Stimulated activated CD4-positive, alpha-beta T cell treated with anti-CD3 and anti-CD28 coated beads, TNF-alpha, amount 100 ng/mL, for 1 hour (primary cell): Measurements from ENCODE around the gene GNB3.

Source experiments
- DNase-seq, 3 donors: peaks; one replicate each; pipeline ENCODE4 v3.0.0-alpha.2; 2020; ENCODE audit warnings: low read depth in 3 of 3, low spot score in 1 of 3

GNB3 gene

DNA sequence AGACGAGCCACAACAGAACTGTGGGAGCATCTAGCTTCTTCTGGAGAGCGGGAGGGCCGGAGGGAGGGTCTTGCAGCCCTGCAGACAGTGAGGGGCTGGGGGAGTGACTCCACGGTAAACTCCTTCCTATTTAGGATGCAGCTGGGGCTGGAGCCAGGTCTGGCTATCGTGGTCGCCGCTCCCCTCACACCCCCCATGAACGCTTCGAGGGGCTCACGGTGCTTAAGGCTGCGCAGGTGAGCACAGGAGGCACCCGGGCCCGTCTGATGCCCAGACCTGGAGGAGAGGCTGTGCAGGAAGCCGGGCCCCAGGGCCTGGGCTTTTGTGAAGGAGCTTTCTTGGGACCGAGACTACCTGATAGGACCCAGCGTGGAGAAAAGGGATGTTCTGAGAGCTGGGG lies 3.9 kb upstream of the GNB3 start:
- no peak for DNase-seq

GRCh38 chr12:6837370-6838060 lies 3.2 kb upstream of the GNB3 start:
- no peak for DNase-seq

GRCh38 chr12:6838854-6839253 lies 1.9 kb upstream of the GNB3 start:
- DNase-seq, result no peak

DNA sequence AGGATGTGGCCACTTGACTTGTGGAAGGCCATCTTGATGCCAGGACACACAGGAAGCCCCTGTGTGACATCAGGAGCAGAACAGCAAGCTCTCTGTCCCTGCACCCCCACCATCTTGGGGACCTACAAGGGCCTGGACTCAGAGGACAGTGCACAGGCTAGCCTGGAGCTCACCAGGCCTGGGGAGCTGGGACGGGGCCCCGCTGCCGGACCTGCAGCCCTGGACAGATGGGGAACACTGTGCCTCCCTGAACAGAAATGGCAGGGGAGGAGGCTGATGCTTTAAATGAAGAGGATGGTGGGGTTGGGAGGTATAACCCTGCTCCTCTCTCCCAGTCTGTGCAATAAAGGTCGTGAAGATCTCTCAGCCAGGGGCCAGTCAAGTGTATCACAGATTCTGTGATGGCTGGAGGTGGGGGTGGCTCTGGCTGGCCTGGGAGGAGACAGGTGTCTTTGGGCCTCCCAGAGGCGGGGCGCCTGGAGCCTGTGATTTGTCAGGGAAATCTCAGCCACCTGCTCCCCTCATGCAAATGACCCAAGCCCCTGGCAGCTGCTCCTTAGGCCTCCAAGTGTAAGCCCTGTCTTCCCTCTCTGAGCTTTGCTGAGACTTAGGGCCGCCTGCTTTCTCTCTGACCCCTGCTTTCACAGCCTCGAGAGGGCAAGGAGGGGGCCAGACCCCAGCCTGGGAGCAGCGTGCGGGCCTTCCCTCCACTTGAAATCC lies 1.1 kb upstream of the GNB3 start:
- no peak for DNase-seq

DNA sequence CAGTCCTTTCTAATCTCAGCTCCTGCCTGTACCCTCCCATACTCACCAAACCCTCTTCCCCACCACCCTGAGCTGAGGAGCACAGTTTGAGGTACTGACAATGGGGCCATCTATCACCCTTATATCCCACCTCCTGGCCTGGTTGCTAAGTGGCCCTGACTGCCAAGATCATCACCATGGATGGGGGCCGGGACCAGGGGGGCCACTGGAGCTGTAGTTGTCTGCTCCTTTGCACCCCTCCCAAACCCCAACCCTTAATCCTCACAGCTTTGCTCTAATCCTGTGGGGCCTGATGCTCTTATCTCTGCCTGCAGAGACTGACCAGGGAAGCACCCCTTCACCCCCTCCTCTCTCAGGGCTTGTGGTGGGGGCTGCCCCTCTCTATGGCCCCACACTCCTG lies 395 bp upstream of the GNB3 start:
- DNase-seq, result no peak

DNA sequence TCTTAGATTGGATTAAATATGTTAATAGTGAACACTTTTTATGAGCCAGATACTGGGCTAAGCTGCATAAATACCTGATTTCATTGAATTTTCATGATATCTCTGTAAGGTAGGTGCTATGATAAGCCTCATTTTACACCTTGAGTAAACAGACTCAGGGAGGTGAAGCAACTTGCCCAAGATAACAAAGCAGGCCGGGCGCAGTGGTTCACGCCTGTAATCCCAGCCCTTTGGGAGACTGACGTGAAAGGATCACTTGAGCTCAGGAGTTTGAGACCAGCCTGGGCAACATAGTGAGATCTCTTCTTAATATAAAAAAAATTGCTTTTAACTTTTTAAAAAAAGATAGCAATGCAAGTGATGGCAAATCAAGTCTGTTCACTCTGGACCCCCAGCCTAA lies 1.4 kb downstream of the GNB3 start:
- DNase-seq, result no peak

DNA sequence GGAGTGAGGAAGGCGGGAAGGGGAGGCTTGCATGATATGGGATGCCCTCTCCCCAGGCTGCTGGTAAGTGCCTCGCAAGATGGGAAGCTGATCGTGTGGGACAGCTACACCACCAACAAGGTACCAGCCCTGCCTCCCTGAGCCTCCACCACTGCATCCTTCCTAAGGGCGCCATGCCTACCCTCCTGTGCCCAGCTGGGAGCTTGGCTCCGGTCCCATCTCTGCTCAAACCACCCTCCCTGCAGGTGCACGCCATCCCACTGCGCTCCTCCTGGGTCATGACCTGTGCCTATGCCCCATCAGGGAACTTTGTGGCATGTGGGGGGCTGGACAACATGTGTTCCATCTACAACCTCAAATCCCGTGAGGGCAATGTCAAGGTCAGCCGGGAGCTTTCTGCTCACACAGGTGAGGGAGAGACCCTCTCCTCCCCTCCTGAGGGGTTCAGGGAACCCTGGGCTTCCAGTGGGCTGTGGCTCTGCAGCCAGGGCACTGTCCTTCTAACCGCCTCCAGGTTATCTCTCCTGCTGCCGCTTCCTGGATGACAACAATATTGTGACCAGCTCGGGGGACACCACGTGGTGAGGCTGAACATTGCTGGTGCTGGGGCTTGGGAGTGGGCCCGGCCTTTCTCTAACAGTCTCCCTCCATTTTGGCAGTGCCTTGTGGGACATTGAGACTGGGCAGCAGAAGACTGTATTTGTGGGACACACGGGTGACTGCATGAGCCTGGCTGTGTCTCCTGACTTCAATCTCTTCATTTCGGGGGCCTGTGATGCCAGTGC lies 2.6 kb downstream of the GNB3 start:
- no peak for DNase-seq

GRCh38 chr12:6845395-6845794 lies 4.7 kb downstream of the GNB3 start:
- DNase-seq, result no peak

DNA sequence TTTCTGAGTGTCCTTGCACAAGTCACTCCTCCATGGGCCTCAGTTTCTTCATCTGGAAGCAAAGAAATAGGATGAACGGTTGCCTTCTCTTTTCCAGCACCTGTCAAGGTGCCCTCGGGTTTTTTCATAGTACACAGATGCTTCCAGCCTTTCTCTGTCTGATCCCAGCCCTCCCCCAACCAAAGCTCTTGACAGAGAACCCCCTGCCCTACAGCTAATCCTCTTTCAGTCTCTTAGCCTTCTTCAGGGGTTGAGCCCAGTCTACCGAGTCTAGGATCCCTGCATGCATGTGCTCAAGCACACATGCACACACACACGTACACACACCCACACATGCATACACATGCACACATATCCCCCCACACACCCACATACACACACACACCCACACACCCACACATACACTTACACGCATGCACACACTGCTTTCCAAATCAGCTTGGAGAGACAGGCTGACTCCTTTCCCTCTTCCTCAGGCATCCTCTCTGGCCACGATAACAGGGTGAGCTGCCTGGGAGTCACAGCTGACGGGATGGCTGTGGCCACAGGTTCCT lies 5.7 kb downstream of the GNB3 start:
- DNase-seq, result no peak

DNA sequence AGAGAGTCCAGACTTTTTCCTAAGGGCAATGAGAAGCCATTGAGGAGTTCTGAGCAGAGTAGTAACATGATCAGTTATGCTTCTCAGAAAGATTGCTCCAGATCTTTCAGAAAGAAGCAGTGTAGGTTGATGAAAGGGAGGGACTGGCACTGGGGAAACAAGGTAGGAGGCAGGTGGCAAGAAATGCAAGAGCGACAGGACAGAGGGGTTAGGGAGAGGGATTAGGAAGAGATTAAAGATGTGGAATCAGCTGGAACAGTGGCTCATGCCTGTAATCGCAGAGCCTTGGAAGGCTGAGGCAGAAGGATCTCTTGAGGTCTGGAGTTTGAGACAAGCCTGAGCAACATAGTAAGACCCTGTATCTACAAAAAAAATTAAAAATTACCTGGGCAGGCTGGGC lies 7.0 kb downstream of the GNB3 start:
- DNase-seq, result no peak

- no peak for DNase-seq
These were observed 8.7 kb downstream of the GNB3 start for GRCh38 chr12:6849427-6849826.

- no peak for DNase-seq
These were observed 9.3 kb downstream of the GNB3 start for GRCh38 chr12:6849976-6850560.

- no peak for DNase-seq
These were observed 10.0 kb downstream of the GNB3 start for GRCh38 chr12:6850796-6851152.

DNA sequence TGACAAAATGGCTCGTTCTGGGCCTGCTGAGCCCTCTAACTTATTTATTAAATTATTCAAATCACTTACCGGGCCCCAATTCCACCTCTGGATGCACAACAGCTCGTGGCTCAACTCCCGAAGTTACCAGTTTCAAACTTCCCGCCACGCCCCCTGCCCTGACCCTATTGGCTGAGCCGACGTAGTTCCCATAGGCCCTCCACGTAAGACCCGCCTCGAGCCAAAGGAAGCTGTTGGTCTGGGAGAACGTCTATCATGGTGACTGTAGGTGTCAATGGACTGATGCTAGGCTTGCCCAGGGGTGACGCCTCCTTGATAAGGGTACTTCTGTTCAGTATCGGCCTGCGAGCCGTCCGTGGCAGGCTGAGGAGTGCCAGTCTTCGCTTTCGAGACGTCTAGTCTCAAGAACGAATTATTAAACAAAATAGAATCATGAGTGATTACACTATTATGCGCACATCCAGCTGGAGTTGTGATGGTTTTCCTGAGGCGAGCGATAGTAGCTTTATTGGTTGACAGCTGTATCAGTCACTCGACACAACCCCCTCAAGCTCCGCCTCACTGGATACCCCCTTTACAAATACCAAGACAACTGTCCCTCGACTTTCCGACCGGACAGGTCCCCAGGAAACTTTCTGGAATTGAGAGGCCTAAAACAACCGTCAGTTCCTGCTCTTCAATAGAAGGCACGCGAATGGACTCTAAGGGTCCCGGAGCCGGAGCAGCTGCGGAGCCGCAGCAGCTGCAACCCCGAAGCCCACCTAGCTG lies 10.6 kb downstream of the GNB3 start, which contains the start of gene CDCA3:
TSS of gene CDCA3 (minus strand) at position 134 of the 768 bp plus-strand sequence. CDS start 334 bp downstream, outside the sequence.
- DNase-seq, result peak; percentile 74 to 82 (median 79)

GRCh38 chr12:6851921-6852650 lies 11.4 kb downstream of the GNB3 start, which contains the start of gene USP5:
Gene USP5, plus strand, starts transcription at chr12:6852150. Its CDS starts 30 bp downstream, at chr12:6852180.
- DNase-seq, result peak; percentile 90 to 95 (median 95)

DNA sequence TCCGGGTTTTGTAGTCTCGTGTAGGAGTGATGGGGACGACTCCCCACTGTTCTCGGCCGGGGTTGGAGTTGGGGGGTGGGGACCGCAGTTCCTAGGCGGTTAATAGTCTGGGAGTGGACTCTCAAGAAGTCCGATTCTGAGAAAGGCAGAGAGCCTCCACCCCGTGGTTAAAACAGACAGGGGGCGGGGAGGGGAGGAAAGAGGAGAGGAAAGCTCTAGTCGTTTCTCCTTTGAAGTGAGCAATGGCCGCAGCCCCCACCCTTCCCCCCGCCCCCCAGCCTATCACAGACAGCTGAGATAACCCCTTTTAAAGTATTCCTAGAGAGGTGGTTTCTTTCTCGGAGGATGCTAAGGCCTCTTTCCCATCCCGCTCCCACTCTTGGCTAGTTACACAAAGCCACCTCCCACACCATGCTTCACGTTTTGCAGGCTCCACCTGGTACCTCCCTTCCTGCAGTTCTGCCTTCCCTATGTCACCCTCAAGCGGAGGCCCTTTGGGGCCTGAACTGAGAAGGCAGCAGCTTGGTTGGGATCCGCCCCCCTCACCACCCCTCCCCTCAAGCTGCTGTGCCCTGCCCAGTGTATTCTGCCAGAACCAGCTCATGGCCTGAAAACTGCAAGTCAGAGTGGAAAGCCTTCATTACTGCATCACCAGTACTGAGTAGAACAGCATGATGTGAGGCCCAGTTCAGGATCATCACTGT lies 12.1 kb downstream of the GNB3 start:
- peak in 1 of 3 donors; percentile 49 for DNase-seq

DNA sequence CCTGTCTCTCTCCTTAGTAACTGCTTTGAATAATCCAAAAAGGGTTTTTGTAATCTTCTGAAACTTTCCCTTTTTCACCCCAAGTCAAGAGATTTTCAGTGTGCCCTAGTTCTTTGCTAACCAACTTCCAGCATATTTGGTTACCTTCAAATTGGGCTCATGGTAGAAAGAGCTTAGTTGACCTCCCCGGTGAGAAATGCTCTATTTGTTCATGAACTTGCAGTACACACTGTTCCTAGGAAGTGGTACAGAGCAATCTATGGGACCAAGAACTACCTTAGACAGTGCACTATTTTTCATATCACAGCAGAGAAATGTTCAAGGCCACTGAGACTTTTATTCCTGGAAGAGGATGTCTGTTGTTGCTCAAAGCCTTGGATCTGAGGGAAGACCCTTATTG lies 12.9 kb downstream of the GNB3 start:
- DNase-seq, result no peak

- no peak for DNase-seq
These were observed 13.3 kb downstream of the GNB3 start for GRCh38 chr12:6854036-6854435.

DNA sequence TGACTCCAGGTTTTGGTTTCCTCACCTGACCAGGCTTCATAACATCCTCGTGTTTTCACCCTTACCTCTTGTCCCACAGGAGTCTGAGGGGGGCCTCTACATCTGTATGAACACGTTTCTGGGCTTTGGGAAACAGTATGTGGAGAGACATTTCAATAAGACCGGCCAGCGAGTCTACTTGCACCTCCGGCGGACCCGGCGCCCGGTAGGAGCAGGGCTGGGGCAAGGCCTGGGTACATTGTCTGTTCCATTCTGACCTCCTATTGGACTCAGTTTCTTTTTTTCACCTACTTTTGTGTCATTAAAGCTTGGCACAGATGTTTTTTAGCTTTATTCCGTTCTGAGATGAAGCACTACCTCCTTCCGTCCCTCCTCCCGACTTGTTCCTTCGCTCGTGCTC lies 14.6 kb downstream of the GNB3 start:
- DNase-seq, result no peak
